Activated CD8-positive, alpha-beta T cell treated with anti-CD3 and anti-CD28 coated beads, Interleukin-2, amount 10 ng/mL, durations not matched to agents 7 days and 5 days (primary cell): ENCODE measurements around the gene TPBGL. TPM values are rescaled to one million over a fixed set of nuclear protein-coding genes. Genes with fewer than 3 reads are reported as not detected.

Source experiments
- ATAC-seq: fragments of 150-1000 bp; cut with Tn5 transposase; one replicate; pipeline ENCODE4 v1.10.0; 2021; ENCODE audit warnings: moderate library complexity
- CTCF ChIA-PET: fragments of 350-600 bp; sonication (Branson Sonifier 250); formaldehyde crosslinking; loops from one replicate; lab custom pipeline; 2021; ENCODE audit warnings: antibody characterized with exemption; lab: Charles Lee
- POLR2A ChIA-PET: fragments of 350-600 bp; sonication (Branson Sonifier 250); formaldehyde crosslinking; loops from one replicate; lab custom pipeline; 2021; ENCODE audit warnings: antibody characterized with exemption; lab: Charles Lee
- DNase-seq: peaks from one replicate; pipeline ENCODE4 v3.0.0-alpha.2; 2020
- H3K27ac Mint-ChIP-seq: one replicate; pipeline ENCODE4 v1.8.0; 2021; ENCODE audit warnings: mild to moderate bottlenecking, mixed read lengths
- H3K27me3 Mint-ChIP-seq: one replicate; pipeline ENCODE4 v1.8.0; 2021; ENCODE audit warnings: low read depth, mixed read lengths
- H3K36me3 Mint-ChIP-seq: one replicate; pipeline ENCODE4 v1.8.0; 2021; ENCODE audit warnings: low read depth, mixed read lengths
- H3K4me1 Mint-ChIP-seq: one replicate; pipeline ENCODE4 v1.8.0; 2021; ENCODE audit warnings: low read depth, mixed read lengths
- H3K4me3 Mint-ChIP-seq: one replicate; pipeline ENCODE4 v1.8.0; 2021; ENCODE audit warnings: mild to moderate bottlenecking, mixed read lengths
- H3K9me3 Mint-ChIP-seq: one replicate; pipeline ENCODE4 v1.8.0; 2022; ENCODE audit warnings: mixed read lengths; ENCODE audit not compliant: insufficient read depth
- total RNA-seq, 2 experiments: library from RNA; stranded (reverse); gene quantifications; one replicate each; pipeline ENCODE4 v1.2.3, GENCODE V29; 2021

Gene TPBGL
- total RNA-seq, 2 experiments from 2014 or later: 0.13 TPM; not detected in 1

DNA sequence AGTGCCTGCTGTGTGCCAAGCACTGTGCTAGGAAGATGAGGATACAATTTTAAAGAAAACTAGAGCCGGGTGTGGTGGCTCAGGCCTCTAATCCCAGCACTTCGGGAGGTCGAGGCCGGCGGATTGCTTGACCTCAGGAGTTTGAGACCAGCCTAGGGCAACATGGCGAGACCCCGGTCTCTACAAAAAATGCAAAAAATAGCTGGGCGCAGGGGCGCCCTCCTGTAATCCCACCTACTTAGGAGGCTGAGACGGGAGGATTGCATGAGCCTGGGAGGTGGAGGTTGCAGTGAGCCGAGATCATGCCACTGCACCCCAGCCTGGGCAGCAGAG, 8.3 kb downstream of the TPBGL start:
- Mint-ChIP-seq H3K9me3 (no peaks in the 10 kb centered on the region), H3K4me3 (no peak overlapping the region), H3K27me3 (peaks cover 22% of the 10 kb centered on the region), H3K36me3 (no peaks in the 10 kb centered on the region), H3K27ac (no peak overlapping the region), H3K4me1 (no peaks in the 10 kb centered on the region)
- DNase-seq (no peak), ATAC-seq (no peak)
- POLR2A ChIA-PET: no interaction called here
- CTCF ChIA-PET: interaction anchor here (0.6 to 17.8 kb wide), 54 partner anchors 9 to 546 kb away, joined by 3 to 538 read pairs (median 5); partner anchors contain the start of genes NEU3 and SLCO2B1

DNA sequence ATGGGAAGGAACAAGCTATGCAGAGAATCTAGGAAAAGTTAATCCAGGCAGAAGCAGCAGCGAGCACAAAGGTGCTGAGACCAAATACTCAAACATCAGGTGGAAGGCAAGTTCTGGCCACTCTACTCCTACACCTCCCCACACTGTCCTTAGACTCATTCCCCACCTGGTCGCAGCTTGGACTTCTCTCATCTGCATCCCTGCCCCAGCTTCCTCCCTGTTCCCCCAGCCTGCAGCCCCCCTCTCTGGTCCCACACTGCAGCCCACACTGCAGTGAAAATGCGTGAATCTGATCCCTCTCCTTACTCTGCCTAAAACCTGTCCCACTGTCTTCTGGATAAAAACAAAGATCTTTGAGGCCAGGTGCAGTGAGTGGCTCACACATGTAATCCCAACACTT, 9.1 kb downstream of the TPBGL start:
- ChIA-PET POLR2A (no interaction called here), CTCF (interaction anchor here (1.7 to 17.8 kb wide), 13 partner anchors 8 to 321 kb away, joined by 3 to 538 read pairs (median 16); partner anchors contain the start of genes SLCO2B1 and TPBGL)
- H3K4me1 Mint-ChIP-seq: no peaks in the 10 kb centered on the region
- DNase-seq: no peak
- H3K27me3 Mint-ChIP-seq: peaks cover 18% of the 10 kb centered on the region
- no peaks in the 10 kb centered on the region for H3K36me3 Mint-ChIP-seq
- H3K9me3 Mint-ChIP-seq: no peaks in the 10 kb centered on the region
- ATAC-seq: no peak
- H3K27ac Mint-ChIP-seq: no peak overlapping the region
- no peak overlapping the region for H3K4me3 Mint-ChIP-seq

DNA sequence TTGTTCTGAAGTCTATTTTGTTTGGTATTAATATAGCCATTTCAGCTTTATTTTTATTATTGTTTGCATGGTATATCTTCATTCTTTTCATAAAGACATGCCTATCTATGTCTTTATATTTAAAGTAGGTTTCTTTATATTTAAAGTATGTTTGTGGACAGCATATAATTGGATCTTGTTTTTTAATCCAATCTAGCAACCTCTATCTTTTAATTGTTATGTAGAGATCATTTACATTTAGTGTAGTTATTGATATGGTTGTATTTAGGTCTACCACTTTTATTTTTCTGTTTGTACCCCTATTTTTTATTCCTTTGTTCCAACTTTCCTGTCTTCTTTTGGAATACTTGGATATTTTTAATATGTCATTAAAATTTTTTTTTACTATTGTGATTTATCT, 13.8 kb downstream of the TPBGL start:
- Mint-ChIP-seq H3K27ac (no peak overlapping the region), H3K27me3 (peaks cover 39% of the 10 kb centered on the region), H3K36me3 (no peaks in the 10 kb centered on the region), H3K4me1 (no peaks in the 10 kb centered on the region), H3K4me3 (no peak overlapping the region), H3K9me3 (no peaks in the 10 kb centered on the region)
- DNase-seq (no peak), ATAC-seq (no peak)
- ChIA-PET POLR2A (no interaction called here), CTCF (no interaction called here)

DNA sequence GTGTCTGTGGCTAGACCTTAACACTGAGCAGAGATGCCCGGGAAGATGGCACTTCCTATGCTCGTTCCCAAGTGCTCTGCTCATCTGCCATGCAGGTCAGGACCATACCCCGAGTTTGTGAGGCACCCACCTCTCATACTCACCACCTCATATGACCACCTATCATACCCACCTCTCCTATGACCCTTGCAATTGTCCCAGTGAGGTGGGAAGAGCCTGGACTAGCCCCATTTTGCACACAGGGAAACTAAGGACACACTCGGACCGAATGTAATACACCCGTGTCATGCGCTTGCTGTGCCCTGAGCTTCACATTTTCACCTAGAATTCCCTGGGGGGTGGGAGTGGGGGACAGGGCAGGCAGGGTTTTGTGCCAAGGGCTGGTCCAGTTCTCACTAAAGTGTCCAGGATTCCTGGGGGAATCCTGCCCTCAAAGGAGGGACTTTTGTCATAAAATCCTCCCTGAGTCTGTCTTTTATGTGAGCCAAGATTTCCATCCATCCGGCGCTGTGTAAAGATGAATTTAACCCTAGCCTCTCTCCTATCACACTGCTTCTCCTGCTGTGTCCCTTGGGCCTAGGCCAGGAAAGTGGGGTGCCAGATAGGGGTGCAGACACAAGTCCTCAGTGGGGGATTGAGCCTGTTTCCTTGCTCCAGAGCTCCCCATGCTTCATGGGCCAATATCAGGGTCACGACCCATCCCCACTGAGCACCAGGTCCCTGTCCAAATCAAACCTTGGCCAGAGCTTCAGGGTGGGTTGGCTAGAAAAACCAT, 20.0 kb downstream of the TPBGL start:
- no peaks in the 10 kb centered on the region for H3K9me3 Mint-ChIP-seq
- H3K36me3 Mint-ChIP-seq: no peaks in the 10 kb centered on the region
- H3K27ac Mint-ChIP-seq: peak overlapping the region; percentile 82
- no peak for DNase-seq
- ChIA-PET CTCF (interaction anchor here (1.1 to 1.8 kb wide), 6 partner anchors 10 to 281 kb away, joined by 3 to 12 read pairs (median 4); no protein-coding TSS in a partner anchor), POLR2A (interaction anchor here (0.7 to 3.0 kb wide), 3 partner anchors 11 to 52 kb away, joined by 3 to 11 read pairs (median 4); no protein-coding TSS in a partner anchor)
- H3K4me1 Mint-ChIP-seq: peaks cover 45% of the 10 kb centered on the region
- ATAC-seq: no peak
- H3K4me3 Mint-ChIP-seq: no peak overlapping the region
- H3K27me3 Mint-ChIP-seq: peaks cover 20% of the 10 kb centered on the region

DNA sequence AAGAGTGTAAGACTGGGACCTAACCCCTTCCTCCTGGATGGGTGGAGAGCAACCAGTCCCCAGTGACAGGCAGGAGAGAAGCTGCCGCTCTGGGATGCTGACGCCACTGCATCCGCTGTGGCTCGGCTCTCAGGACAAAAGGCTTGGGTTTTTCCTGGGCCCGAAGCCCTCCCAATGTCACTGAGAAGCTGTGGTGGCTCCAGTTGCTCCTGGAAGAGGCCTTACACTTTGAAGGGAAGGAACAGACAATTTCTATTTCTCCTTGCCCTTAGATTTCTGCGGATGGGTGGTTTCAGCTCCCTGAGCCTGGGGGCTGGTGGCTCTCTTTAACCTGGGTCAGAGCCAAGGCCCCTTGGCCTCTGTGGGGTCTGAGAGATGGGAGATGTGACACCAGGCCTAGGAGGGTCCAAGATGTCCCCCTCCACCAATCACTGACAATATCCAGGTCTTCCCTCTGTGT, 21.4 kb downstream of the TPBGL start:
- peaks cover 9% of the 10 kb centered on the region for H3K27me3 Mint-ChIP-seq
- DNase-seq (no peak), ATAC-seq (no peak)
- ChIA-PET POLR2A (interaction anchor here (3.0 kb wide), 1 partner anchor 13 kb away, joined by 11 read pairs; no protein-coding TSS in a partner anchor), CTCF (interaction anchor here (0.8 to 3.6 kb wide), 8 partner anchors 9 to 333 kb away, joined by 3 to 15 read pairs (median 4); no protein-coding TSS in a partner anchor)
- no peak overlapping the region for H3K4me3 Mint-ChIP-seq
- H3K27ac Mint-ChIP-seq: peak overlapping the region; percentile 82
- no peaks in the 10 kb centered on the region for H3K9me3 Mint-ChIP-seq
- H3K4me1 Mint-ChIP-seq: peaks cover 45% of the 10 kb centered on the region
- H3K36me3 Mint-ChIP-seq: peaks cover 4% of the 10 kb centered on the region

DNA sequence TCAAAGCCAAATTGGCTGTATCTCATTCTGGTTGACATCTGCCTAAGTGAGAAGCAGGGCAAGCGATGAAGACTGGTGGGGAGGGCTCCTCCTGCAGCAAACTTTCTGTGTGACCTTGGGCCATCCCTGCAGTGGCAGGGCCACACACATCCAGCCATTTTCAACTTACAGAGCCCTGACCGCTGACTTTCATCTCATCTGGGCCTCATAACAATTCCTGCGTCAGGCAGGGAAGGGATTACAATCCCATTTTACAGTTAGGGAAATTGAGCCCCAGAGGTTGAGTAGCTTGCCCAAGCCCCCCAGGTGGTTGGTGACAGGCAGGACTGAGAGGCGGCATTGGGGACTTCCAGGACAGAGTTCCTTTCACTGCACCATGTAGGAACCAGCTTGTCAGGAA, 21.9 kb downstream of the TPBGL start:
- ATAC-seq: no peak

DNA sequence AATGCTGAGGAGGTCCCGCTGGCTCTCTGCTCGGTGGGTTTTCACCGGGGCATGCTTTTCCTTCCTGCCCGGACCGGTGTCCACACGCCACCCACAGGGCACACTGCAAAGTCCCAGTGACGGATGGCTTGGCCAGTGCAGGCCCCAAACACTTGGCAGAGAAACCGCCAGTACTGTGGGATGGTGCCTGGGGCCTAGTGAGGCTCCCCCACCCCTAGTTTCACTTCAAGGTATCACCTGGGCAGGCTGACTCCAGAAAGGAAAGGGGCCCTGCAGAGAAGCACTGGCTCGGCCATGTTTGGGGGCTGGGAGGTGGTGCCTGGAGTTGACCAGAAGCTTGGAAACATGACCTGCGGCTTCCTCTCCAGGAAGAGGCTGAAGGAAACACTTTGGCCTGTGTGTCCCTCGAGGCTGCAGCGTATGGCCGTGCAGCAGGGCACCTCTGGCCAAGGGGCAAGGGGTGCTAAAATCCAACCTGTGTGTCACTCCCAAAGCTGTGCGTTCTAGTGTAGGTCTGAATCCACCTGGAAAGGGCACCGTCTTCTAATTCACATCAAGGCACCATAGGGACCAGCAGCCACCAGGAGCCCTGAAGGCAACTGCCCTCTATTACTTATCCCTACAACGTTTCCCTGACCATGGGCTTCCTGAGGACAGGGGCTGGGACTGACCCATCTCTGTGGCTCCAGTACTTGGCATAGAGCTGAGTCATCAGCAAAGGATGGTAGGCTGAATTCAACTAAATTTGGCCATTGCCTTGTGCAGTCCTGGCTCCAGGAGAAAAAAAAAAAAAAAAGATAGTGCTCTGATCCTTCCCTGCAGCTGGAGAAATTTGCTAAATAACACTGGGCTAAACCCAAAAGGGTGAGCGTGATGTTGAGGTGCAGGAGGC, 22.6 kb downstream of the TPBGL start:
- POLR2A ChIA-PET: interaction anchor here (1.1 to 3.0 kb wide), 2 partner anchors 12 to 274 kb away, joined by 3 to 11 read pairs; no protein-coding TSS in a partner anchor
- DNase-seq (no peak), ATAC-seq (no peak)
- H3K36me3 Mint-ChIP-seq: peaks cover 7% of the 10 kb centered on the region
- no peak overlapping the region for H3K4me3 Mint-ChIP-seq
- peaks cover 45% of the 10 kb centered on the region for H3K4me1 Mint-ChIP-seq
- no peaks in the 10 kb centered on the region for H3K9me3 Mint-ChIP-seq
- CTCF ChIA-PET: interaction anchor here (0.9 to 3.6 kb wide), 5 partner anchors 13 to 121 kb away, joined by 3 to 15 read pairs (median 4); no protein-coding TSS in a partner anchor
- H3K27ac Mint-ChIP-seq: no peak overlapping the region
- H3K27me3 Mint-ChIP-seq: no peaks in the 10 kb centered on the region

More for the DNA sequence above, 21.9 kb downstream of the TPBGL start:
- Mint-ChIP-seq H3K27ac (peak overlapping the region; percentile 82), H3K9me3 (no peaks in the 10 kb centered on the region), H3K4me1 (peaks cover 45% of the 10 kb centered on the region), H3K27me3 (peaks cover 5% of the 10 kb centered on the region), H3K36me3 (peaks cover 4% of the 10 kb centered on the region), H3K4me3 (no peak overlapping the region)
- POLR2A ChIA-PET: interaction anchor here (1.1 to 3.0 kb wide), 2 partner anchors 13 to 273 kb away, joined by 3 to 11 read pairs; no protein-coding TSS in a partner anchor
- DNase-seq: no peak
- CTCF ChIA-PET: interaction anchor here (0.9 to 3.6 kb wide), 5 partner anchors 14 to 122 kb away, joined by 3 to 15 read pairs (median 4); no protein-coding TSS in a partner anchor

DNA sequence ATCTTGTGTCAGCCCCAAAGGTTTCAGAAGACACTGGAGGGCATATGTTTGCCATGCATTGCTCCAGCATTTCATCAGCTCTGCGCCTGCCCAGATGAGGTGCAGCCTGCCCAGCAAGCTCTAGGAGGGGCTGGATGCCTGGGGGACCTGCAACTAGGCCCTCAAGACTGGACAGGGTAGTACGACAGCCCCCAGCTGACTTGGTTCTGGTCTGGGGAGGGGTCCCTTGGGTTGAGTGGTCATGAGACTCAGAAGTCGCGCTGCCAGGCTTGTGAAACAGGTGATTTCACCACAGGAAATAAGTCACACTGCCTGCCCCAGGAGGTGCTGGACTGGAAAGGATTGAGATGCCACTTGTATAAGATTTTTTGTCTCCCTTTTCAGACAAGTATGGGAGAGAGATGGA, 23.4 kb downstream of the TPBGL start:
- no peaks in the 10 kb centered on the region for H3K9me3 Mint-ChIP-seq
- H3K27ac Mint-ChIP-seq: peak overlapping the region; percentile 74
- POLR2A ChIA-PET: no interaction called here
- H3K4me1 Mint-ChIP-seq: peaks cover 45% of the 10 kb centered on the region
- no peaks in the 10 kb centered on the region for H3K27me3 Mint-ChIP-seq
- ATAC-seq: no peak
- H3K36me3 Mint-ChIP-seq: peaks cover 7% of the 10 kb centered on the region
- no peak overlapping the region for H3K4me3 Mint-ChIP-seq
- CTCF ChIA-PET: interaction anchor here (0.9 to 3.6 kb wide), 4 partner anchors 12 to 22 kb away, joined by 3 to 15 read pairs (median 6); no protein-coding TSS in a partner anchor
- peak; percentile 43 for DNase-seq

DNA sequence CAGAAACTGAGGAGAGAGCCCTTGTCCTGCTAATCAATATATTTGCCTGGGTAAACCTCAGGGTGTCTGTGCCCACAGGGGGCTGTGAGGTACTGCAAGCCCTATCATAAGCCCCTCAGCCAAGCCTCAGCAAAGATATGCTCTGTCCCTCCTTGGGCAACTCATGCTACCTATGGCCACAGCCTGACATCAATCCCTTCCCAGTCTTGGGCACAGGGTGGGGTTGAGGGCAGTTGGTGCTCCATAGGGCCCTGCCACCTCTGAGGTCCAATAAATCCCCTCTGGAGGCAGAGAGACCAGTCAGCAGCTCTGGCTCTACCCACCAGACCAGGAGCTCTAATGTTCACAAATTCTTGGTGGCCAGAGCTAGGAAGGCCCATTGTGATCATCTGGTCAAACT, 23.8 kb downstream of the TPBGL start:
- ATAC-seq (no peak), DNase-seq (no peak)
- peaks cover 7% of the 10 kb centered on the region for H3K36me3 Mint-ChIP-seq
- ChIA-PET POLR2A (no interaction called here), CTCF (interaction anchor here (0.9 to 3.6 kb wide), 4 partner anchors 12 to 23 kb away, joined by 3 to 15 read pairs (median 6); no protein-coding TSS in a partner anchor)
- no peak overlapping the region for H3K4me3 Mint-ChIP-seq
- H3K4me1 Mint-ChIP-seq: peaks cover 45% of the 10 kb centered on the region
- no peaks in the 10 kb centered on the region for H3K9me3 Mint-ChIP-seq
- no peaks in the 10 kb centered on the region for H3K27me3 Mint-ChIP-seq
- H3K27ac Mint-ChIP-seq: peak overlapping the region; percentile 74

DNA sequence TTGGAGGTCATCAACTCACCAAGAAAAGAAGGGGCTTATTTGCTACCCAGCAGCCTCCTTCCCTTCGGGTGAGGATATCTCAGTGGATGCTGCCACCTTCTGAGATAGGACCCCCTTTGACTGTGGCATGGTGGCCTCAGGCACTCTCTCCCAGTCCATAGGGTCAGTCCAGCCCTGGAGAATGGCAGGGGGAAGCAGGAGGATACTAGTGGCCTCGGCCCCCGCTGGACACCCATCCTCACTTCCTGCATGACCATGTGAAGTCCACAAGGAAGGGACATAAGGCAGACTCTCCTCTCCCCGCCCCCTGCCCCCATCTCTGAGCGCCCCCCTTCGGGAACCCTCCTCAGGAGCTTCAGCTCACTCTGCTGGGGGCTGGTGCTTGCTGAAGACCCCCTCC, 24.4 kb downstream of the TPBGL start:
- no peaks in the 10 kb centered on the region for H3K27me3 Mint-ChIP-seq
- ATAC-seq (no peak), DNase-seq (no peak)
- POLR2A ChIA-PET: no interaction called here
- peaks cover 40% of the 10 kb centered on the region for H3K4me1 Mint-ChIP-seq
- no peaks in the 10 kb centered on the region for H3K9me3 Mint-ChIP-seq
- H3K36me3 Mint-ChIP-seq: peaks cover 7% of the 10 kb centered on the region
- CTCF ChIA-PET: interaction anchor here (0.6 to 3.6 kb wide), 5 partner anchors 11 to 201 kb away, joined by 3 to 15 read pairs (median 3); no protein-coding TSS in a partner anchor
- no peak overlapping the region for H3K4me3 Mint-ChIP-seq
- H3K27ac Mint-ChIP-seq: peak overlapping the region; percentile 66
